ENCODE data around the gene TBX2. TPM values are rescaled to one million over a fixed set of nuclear protein-coding genes. Genes with fewer than 3 reads are reported as not detected.

Gene TBX2
- total and polyA plus RNA-seq, 9 of the 15 experiments (the other 6 are each of a cell fraction or from before 2014, with no cell fraction given) = 0.18 TPM; not detected in 8

DNA sequence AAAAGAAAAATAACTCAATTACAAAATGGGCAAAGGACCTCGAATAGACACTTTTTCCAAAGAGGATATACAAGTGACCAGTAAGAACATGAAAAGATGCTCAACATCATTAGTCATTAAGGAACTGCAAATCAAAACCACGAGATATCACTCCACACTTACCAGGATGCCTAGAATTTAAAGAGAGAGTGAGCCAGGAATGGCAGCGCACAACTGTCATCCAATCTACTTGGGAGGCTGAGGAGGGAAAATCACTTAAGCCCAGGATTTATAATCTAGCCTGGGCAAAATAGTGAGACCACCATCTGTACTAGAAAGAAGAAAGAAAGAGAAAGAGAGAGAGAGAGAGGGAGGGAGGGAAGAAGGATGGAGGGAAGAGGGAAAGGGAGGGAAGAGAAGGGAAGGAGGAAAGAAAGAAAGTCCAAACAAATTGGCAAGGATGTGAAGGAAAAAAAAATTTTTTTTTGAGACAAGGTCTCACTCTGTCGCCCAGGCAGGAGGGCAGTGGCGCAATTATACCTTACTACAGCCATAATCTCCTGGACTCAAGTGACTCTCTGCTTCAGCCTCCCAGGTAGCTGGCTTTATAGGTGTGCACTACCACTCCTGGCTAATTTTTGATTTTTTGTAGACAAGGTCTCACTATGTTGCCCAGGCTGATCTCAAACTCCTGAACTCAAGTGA is 22.6 kb downstream of the TBX2 start:
- no peaks in the 10 kb centered on the region for H4K20me1 ChIP-seq (replicated peaks; ENCODE audit: control insufficient read depth, insufficient read depth, low read length)
- 1% methylated on average over 4 of the region's 5 CpGs for WGBS (ENCODE audit: insufficient coverage, low coverage, missing lambda C conversion rate)
- no peak overlapping the region for H3K27ac ChIP-seq (ENCODE audit: extremely low read depth, low read depth, low read length)
- H3K4me1 ChIP-seq (replicated peaks in 1 of 2; ENCODE audit: control insufficient read depth in 2 of 2, insufficient read depth in 2 of 2, low read length in 2 of 2) = no peaks in the 10 kb centered on the region
- in situ Hi-C loops (cut with MboI) = loop anchor here (5.0 to 10.0 kb wide), 2 partner anchors 130 to 423 kb away; no protein-coding TSS in a partner anchor
- POLR2A ChIA-PET = no interaction called here
- no peaks in the 10 kb centered on the region for H3K9me1 ChIP-seq (ENCODE audit: control insufficient read depth, insufficient read depth, low read length)
- no peaks in the 10 kb centered on the region for H3K36me3 ChIP-seq (ENCODE audit: control insufficient read depth, insufficient read depth, low read length)
- no peak overlapping the region for H2AFZ ChIP-seq (ENCODE audit: low read depth, low read length)
- no peaks in the 10 kb centered on the region for H3K79me2 ChIP-seq (ENCODE audit: control insufficient read depth, insufficient read depth, low read length)
- no peak overlapping the region for H3K9ac ChIP-seq (ENCODE audit: insufficient read depth in 1 of 2, low read depth in 2 of 2, low read length in 2 of 2)
- H3K9me3 ChIP-seq (replicated peaks; ENCODE audit: control insufficient read depth, insufficient read depth, low read depth, low read length) = no peaks in the 10 kb centered on the region
- intact Hi-C loops (cut with micrococcal nuclease) = no loop called here
- no peak for FAIRE-seq
- no TSS peak for BruUV-seq (replicated peaks)
- H3K4me2 ChIP-seq (ENCODE audit: insufficient read depth, low read length) = no peak overlapping the region
- no peak for ATAC-seq
- H3K4me3 ChIP-seq = no peak overlapping the region
- TF ChIP-seq, protein P1, sequence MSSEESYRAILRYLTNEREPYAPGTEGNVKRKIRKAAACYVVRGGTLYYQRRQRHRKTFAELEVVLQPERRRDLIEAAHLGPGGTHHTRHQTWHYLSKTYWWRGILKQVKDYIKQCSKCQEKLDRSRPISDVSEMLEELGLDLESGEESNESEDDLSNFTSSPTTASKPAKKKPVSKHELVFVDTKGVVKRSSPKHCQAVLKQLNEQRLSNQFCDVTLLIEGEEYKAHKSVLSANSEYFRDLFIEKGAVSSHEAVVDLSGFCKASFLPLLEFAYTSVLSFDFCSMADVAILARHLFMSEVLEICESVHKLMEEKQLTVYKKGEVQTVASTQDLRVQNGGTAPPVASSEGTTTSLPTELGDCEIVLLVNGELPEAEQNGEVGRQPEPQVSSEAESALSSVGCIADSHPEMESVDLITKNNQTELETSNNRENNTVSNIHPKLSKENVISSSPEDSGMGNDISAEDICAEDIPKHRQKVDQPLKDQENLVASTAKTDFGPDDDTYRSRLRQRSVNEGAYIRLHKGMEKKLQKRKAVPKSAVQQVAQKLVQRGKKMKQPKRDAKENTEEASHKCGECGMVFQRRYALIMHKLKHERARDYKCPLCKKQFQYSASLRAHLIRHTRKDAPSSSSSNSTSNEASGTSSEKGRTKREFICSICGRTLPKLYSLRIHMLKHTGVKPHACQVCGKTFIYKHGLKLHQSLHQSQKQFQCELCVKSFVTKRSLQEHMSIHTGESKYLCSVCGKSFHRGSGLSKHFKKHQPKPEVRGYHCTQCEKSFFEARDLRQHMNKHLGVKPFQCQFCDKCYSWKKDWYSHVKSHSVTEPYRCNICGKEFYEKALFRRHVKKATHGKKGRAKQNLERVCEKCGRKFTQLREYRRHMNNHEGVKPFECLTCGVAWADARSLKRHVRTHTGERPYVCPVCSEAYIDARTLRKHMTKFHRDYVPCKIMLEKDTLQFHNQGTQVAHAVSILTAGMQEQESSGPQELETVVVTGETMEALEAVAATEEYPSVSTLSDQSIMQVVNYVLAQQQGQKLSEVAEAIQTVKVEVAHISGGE (CRISPR knock-in tag; IDR thresholded peaks at IDR 0.05) = peak in 1 of 3 experiments; percentile 61; a peak in 1 of 6 replicates
- TF ChIP-seq, protein P2, sequence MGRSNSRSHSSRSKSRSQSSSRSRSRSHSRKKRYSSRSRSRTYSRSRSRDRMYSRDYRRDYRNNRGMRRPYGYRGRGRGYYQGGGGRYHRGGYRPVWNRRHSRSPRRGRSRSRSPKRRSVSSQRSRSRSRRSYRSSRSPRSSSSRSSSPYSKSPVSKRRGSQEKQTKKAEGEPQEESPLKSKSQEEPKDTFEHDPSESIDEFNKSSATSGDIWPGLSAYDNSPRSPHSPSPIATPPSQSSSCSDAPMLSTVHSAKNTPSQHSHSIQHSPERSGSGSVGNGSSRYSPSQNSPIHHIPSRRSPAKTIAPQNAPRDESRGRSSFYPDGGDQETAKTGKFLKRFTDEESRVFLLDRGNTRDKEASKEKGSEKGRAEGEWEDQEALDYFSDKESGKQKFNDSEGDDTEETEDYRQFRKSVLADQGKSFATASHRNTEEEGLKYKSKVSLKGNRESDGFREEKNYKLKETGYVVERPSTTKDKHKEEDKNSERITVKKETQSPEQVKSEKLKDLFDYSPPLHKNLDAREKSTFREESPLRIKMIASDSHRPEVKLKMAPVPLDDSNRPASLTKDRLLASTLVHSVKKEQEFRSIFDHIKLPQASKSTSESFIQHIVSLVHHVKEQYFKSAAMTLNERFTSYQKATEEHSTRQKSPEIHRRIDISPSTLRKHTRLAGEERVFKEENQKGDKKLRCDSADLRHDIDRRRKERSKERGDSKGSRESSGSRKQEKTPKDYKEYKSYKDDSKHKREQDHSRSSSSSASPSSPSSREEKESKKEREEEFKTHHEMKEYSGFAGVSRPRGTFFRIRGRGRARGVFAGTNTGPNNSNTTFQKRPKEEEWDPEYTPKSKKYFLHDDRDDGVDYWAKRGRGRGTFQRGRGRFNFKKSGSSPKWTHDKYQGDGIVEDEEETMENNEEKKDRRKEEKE (IDR thresholded peaks at IDR 0.05; ENCODE audit: borderline replicate concordance in 1 of 2, control insufficient read depth in 1 of 2, low read depth in 2 of 2, low read length in 1 of 2) = peak in 1 of 2 experiments; percentile 71; a peak in 1 of 4 replicates
- no peak for TF ChIP-seq CCAR2 (IDR thresholded peaks at IDR 0.05; ENCODE audit: low read depth, low read length)
- TF ChIP-seq EWSR1 (IDR thresholded peaks at IDR 0.05; ENCODE audit: borderline replicate concordance, low read depth, partially characterized antibody) = peak; percentile 50
- DNase-seq (ENCODE audit: extremely low read depth in 1 of 4, low spot score in 3 of 4) = peak in 1 of 4 experiments; percentile 1
- peaks cover 7 to 28% of the 10 kb centered on the region in 2 experiments; a peak in 4 of 5 replicates for H3K27me3 ChIP-seq (ENCODE audit: control insufficient read depth in 2 of 2, insufficient read depth in 2 of 2, low read length in 2 of 2)
- CTCF ChIA-PET (ENCODE audit: low intra/inter-chr PET ratio) = no interaction called here
